ENCODE data around the gene FGF18. TPM values are rescaled to one million over a fixed set of nuclear protein-coding genes. Genes with fewer than 3 reads are reported as not detected.
"Not testable (repeated sequence)": the region's sequence is repeated elsewhere in the genome, so short reads cannot be mapped to it uniquely, and the experiment has no call there.

The FGF18 gene
- total RNA-seq (1 to 10 TPM in 1 of 4 donors, under 1 TPM in 1, not detected in 2; 0.28 to 3.0 TPM), polyA plus RNA-seq (under 1 TPM in 2 of 3 donors, not detected in 1; 0.36 to 0.60 TPM)

- TF ChIP-seq EP300 (IDR thresholded peaks at IDR 0.05) (no peak), POLR2AphosphoS5 (IDR thresholded peaks at IDR 0.05) (no peak), POLR2A (IDR thresholded peaks at IDR 0.05) (no peak), CTCF (IDR thresholded peaks at IDR 0.05) (peak in 1 of 4 experiments; percentile 9)
- intact Hi-C loops (cut with DNase I) = loop anchor here (2.0 to 10.0 kb wide), 3 partner anchors 488 to 626 kb away; partner anchors contain the start of gene FBXW11
- Histone ChIP-seq H3K27me3 (no peaks in the 10 kb centered on the region), H3K4me3 (peak within 1 kb of the TSS; percentile 4 to 49 (median 37)), H3K4me1 (peaks cover 0 to 33% (median 31%) of the 10 kb centered on the region in 4 donors), H3K27ac (peak within 1 kb of the TSS in 1 of 4 donors; percentile 43), H3K9me3 (no peaks in the 10 kb centered on the region), H3K36me3 (peaks cover 0 to 5% (median 0%) of the 10 kb centered on the region in 4 donors)
- WGBS, 2 donors = 1% methylated on average over 74 of the region's 74 CpGs
- DNase-seq = no peak
Observed at GRCh38 chr5:171418982-171419687, at the start of gene FGF18. Gene FGF18, plus strand, starts transcription at chr5:171419647. Its CDS starts 553 bp downstream, at chr5:171420200.

GRCh38 chr5:171369898-171370297 is 49.5 kb upstream of the FGF18 start:
- Histone ChIP-seq H3K9me3 (no peaks in the 10 kb centered on the region), H3K27ac (no peak overlapping the region), H3K4me3 (no peak overlapping the region), H3K27me3 (peaks cover 0 to 8% (median 0%) of the 10 kb centered on the region in 3 donors), H3K4me1 (no peaks in the 10 kb centered on the region), H3K36me3 (no peaks in the 10 kb centered on the region)
- DNase-seq = no peak
- 93% methylated on average over 4 of the region's 4 CpGs for WGBS, 2 donors
- TF ChIP-seq CTCF (IDR thresholded peaks at IDR 0.05) = no peak
- no peak for TF ChIP-seq EP300 (IDR thresholded peaks at IDR 0.05)
- TF ChIP-seq POLR2AphosphoS5 (IDR thresholded peaks at IDR 0.05) = no peak
- no peak for TF ChIP-seq POLR2A (IDR thresholded peaks at IDR 0.05)
- intact Hi-C loops (cut with DNase I) = no loop called here

GRCh38 chr5:171370881-171371280 is 48.6 kb upstream of the FGF18 start:
- DNase-seq; H3K4me3 ChIP-seq; intact Hi-C loops (cut with DNase I); H3K27me3 ChIP-seq; H3K27ac ChIP-seq; H3K9me3 ChIP-seq; H3K36me3 ChIP-seq; H3K4me1 ChIP-seq: not testable (repeated sequence)
- WGBS, 2 donors = 50% methylated on average over 10 of the region's 10 CpGs

- intact Hi-C loops (cut with DNase I) = no loop called here
- no peaks in the 10 kb centered on the region for H3K9me3 ChIP-seq
- H3K27ac ChIP-seq = no peak overlapping the region
- H3K4me1 ChIP-seq = no peaks in the 10 kb centered on the region
- peaks cover 0 to 4% (median 0%) of the 10 kb centered on the region in 3 donors for H3K27me3 ChIP-seq
- WGBS, 2 donors = 87 to 89% methylated on average over 13 of the region's 13 CpGs
- no peak for TF ChIP-seq EP300 (IDR thresholded peaks at IDR 0.05)
- H3K36me3 ChIP-seq = no peaks in the 10 kb centered on the region
- H3K4me3 ChIP-seq = no peak overlapping the region
- no peak for DNase-seq
Observed at GRCh38 chr5:171371326-171371725, 48.1 kb upstream of the FGF18 start.

GRCh38 chr5:171379961-171380360 is 39.5 kb upstream of the FGF18 start:
- Histone ChIP-seq H3K4me3 (no peak overlapping the region), H3K27ac (no peak overlapping the region), H3K9me3 (no peaks in the 10 kb centered on the region), H3K4me1 (no peaks in the 10 kb centered on the region), H3K27me3 (no peaks in the 10 kb centered on the region), H3K36me3 (no peaks in the 10 kb centered on the region)
- no peak for DNase-seq
- 91 to 94% methylated on average over 7 of the region's 7 CpGs for WGBS, 2 donors
- TF ChIP-seq POLR2AphosphoS5 (IDR thresholded peaks at IDR 0.05) = no peak
- TF ChIP-seq CTCF (IDR thresholded peaks at IDR 0.05) = no peak
- no peak for TF ChIP-seq POLR2A (IDR thresholded peaks at IDR 0.05)
- TF ChIP-seq EP300 (IDR thresholded peaks at IDR 0.05) = no peak
- intact Hi-C loops (cut with DNase I) = loop anchor here (10.0 kb wide), 1 partner anchor 905 kb away; the partner anchor contains the start of gene UBTD2

- peaks cover 0 to 22% (median 8%) of the 10 kb centered on the region in 4 donors for H3K4me1 ChIP-seq
- H3K27me3 ChIP-seq, DNase-seq, H3K4me3 ChIP-seq, H3K27ac ChIP-seq, H3K9me3 ChIP-seq, H3K36me3 ChIP-seq: not testable (repeated sequence)
- intact Hi-C loops (cut with DNase I) = loop anchor here (10.0 kb wide), 1 partner anchor 900 kb away; the partner anchor contains the start of gene UBTD2
- WGBS, 2 donors = 86 to 93% methylated on average over 9 of the region's 9 CpGs
Observed at GRCh38 chr5:171384416-171384815, 35.0 kb upstream of the FGF18 start.

GRCh38 chr5:171384999-171385398 is 34.4 kb upstream of the FGF18 start:
- DNase-seq = not testable (repeated sequence)

More at GRCh38 chr5:171384999-171385398, 34.4 kb upstream of the FGF18 start:
- H3K27ac ChIP-seq, H3K36me3 ChIP-seq, H3K27me3 ChIP-seq, H3K4me3 ChIP-seq, H3K9me3 ChIP-seq: not testable (repeated sequence)
- WGBS, 2 donors = 58 to 73% methylated on average over 3 of the region's 3 CpGs
- peaks cover 0 to 27% (median 13%) of the 10 kb centered on the region in 4 donors for H3K4me1 ChIP-seq
- intact Hi-C loops (cut with DNase I) = loop anchor here (10.0 kb wide), 1 partner anchor 900 kb away; the partner anchor contains the start of gene UBTD2

Measured in sigmoid colon (tissue), 7 donors.